Panc1 (cell line): ENCODE data around the gene ELAC2. TPM values are rescaled to one million over a fixed set of nuclear protein-coding genes. Genes with fewer than 3 reads are reported as not detected.

Experiments used
- ATAC-seq: fragments of 200-7000 bp; cut with Tn5 transposase; 2 replicates; pipeline ENCODE4 v1.9.1; 2020; ENCODE audit warnings: mild to moderate bottlenecking, moderate library complexity
- BruUV-seq: library from RNA; stranded (reverse); fragments of 400-500 nt; replicated peaks from 2 replicates; lab custom pipeline; 2021; lab: Mats Ljungman, UMichigan
- CTCF ChIA-PET: fragments of 300-600 bp; sonication (Branson Sonifier 250); formaldehyde crosslinking; loops from one replicate; lab custom pipeline; 2022; ENCODE audit warnings: antibody characterized with exemption; lab: Charles Lee
- POLR2A ChIA-PET: fragments of 300-600 bp; sonication (Branson Sonifier 250); formaldehyde crosslinking; loops from one replicate; lab custom pipeline; 2022; ENCODE audit warnings: antibody characterized with exemption; lab: Charles Lee
- DNase-seq: peaks from one replicate; pipeline ENCODE4 v3.0.0-alpha.2; 2010; ENCODE audit warnings: low read depth, low spot score
- H3K27ac ChIP-seq: 2 replicates; pipeline ENCODE4 v1.5.1; 2011; ENCODE audit warnings: mild to moderate bottlenecking, low read length, inconsistent platforms
- H3K27me3 ChIP-seq: fragments of 200-500 bp; sonication (Bioruptor generic); 2 replicates; pipeline ENCODE4 v1.6.0; 2014; ENCODE audit warnings: low read length, inconsistent platforms; ENCODE audit not compliant: control insufficient read depth, insufficient read depth
- H3K36me3 ChIP-seq: fragments of 200-500 bp; sonication (Bioruptor generic); 2 replicates; pipeline ENCODE4 v1.5.1; 2014; ENCODE audit warnings: inconsistent platforms, mild to moderate bottlenecking, low read length, moderate library complexity; ENCODE audit not compliant: control insufficient read depth, insufficient read depth
- H3K4me1 ChIP-seq: 2 replicates; pipeline ENCODE4 v1.5.1; 2011; ENCODE audit warnings: inconsistent platforms, mild to moderate bottlenecking, low read length, moderate library complexity; ENCODE audit not compliant: control insufficient read depth, insufficient read depth
- H3K4me3 ChIP-seq, 2 experiments: 2 replicates each; pipeline ENCODE4 v1.5.1; 2011 to 2012; ENCODE audit warnings: low read depth in 2 of 2, low read length in 2 of 2, mild to moderate bottlenecking in 2 of 2, inconsistent platforms in 1 of 2, moderate library complexity in 1 of 2
- H3K9me3 ChIP-seq: fragments of 200-500 bp; sonication (Bioruptor generic); 2 replicates; pipeline ENCODE4 v1.5.1; 2014; ENCODE audit warnings: low read depth, mild to moderate bottlenecking, inconsistent platforms, low read length, moderate library complexity; ENCODE audit not compliant: control insufficient read depth, insufficient read depth
- CTCF ChIP-seq: fragments of 450-650 bp; IDR thresholded peaks from 2 replicates; pipeline ENCODE4 v1.5.1; 2017; ENCODE audit warnings: mild to moderate bottlenecking
- POLR2AphosphoS5 ChIP-seq: IDR thresholded peaks from 2 replicates; pipeline ENCODE4 v1.6.1; 2012; ENCODE audit warnings: mild to moderate bottlenecking, low read depth, low read length, moderate library complexity
- REST ChIP-seq, 2 experiments: IDR thresholded peaks; 2 replicates each; pipeline ENCODE4 v1.6.1; 2011 to 2012; ENCODE audit warnings: low read depth in 2 of 2, control low read depth in 1 of 2, low read length in 1 of 2, mild to moderate bottlenecking in 1 of 2, moderate library complexity in 1 of 2; ENCODE audit not compliant: insufficient read depth in 1 of 2
- SIN3A ChIP-seq: IDR thresholded peaks from 2 replicates; pipeline ENCODE4 v1.6.1; 2012; ENCODE audit warnings: low read depth, mild to moderate bottlenecking, low read length, moderate library complexity, borderline replicate concordance; ENCODE audit not compliant: insufficient read depth
- TCF7L2 ChIP-seq: IDR thresholded peaks from 2 replicates; pipeline ENCODE4 v1.6.1; 2011; ENCODE audit warnings: mild to moderate bottlenecking, low read depth, low read length, inconsistent platforms
- in situ Hi-C: cut with HindIII; loops from 2 replicates; pipeline ENCODE4 v1.10.0; 2016; ENCODE audit warnings: low sequenced_read_pairs, low pct_unique_long_range_greater_than_20kb
- intact Hi-C: fragments of 100-400 bp; cut with micrococcal nuclease; formaldehyde crosslinking; loops from one replicate; pipeline ENCODE4 v1.10.0; 2022; ENCODE audit not compliant: unreplicated experiment
- total RNA-seq: library from RNA; stranded (reverse); gene quantifications from one replicate; pipeline ENCODE4 v1.2.1, GENCODE V29; 2021; ENCODE audit not compliant: unreplicated experiment

Gene ELAC2
- total RNA-seq, 1 experiment from 2014 or later, result 52.7 TPM

DNA sequence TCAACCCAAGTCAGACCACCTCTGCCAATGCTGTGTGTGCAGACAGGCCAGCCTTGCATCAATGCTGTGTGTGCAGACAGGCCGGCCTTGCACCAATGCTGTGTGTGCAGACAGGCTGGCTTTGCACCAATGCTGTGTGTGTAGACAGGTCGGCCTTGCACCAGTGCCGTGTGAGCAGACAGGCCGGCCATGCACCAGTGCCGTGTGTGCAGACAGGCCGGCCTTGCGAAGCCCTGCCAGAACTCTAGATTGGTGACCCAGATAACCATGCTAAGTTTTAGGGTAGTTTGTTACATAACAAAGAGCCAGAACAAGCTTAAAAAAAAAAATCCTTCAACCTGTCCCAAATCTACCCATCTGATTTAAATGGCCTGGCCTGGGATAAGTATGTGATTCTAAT is 54.3 kb downstream of the ELAC2 start:
- no peak overlapping the region for H3K27ac ChIP-seq
- ChIA-PET POLR2A (no interaction called here), CTCF (no interaction called here)
- no peaks in the 10 kb centered on the region for H3K36me3 ChIP-seq
- H3K9me3 ChIP-seq, result no peaks in the 10 kb centered on the region
- DNase-seq, result no peak
- intact Hi-C loops (no loop called here), in situ Hi-C loops (no loop called here)
- no peak overlapping the region for H3K4me3 ChIP-seq
- no peaks in the 10 kb centered on the region for H3K4me1 ChIP-seq
- no peak for ATAC-seq
- BruUV-seq, result no TSS peak
- H3K27me3 ChIP-seq, result no peaks in the 10 kb centered on the region
- TF ChIP-seq SIN3A (no peak), CTCF (no peak), POLR2AphosphoS5 (no peak), TCF7L2 (no peak), REST (IDR thresholded peaks at IDR 0.05; ENCODE audit: insufficient read depth in 1 of 2, low read depth in 2 of 2, low read length in 1 of 2) (no peak)

DNA sequence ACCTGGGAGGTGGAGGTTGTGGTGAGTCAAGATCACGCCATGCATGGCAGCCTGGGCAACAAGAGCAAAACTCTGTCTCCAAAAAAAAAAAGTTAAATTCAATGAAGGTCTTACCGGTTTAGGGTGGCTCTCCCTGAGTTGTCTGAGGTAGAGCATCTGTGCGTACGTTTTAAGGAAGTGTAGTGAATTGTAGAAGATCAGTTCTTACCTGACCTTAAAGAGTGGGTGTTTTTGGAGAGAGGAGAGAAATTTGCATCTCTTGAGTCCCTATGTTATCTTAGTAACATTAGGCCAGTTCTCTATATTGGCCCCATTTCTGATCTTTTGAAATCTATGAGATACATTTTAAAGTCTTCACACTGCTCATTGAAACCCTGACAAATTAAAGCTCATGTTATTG is 56.2 kb downstream of the ELAC2 start:
- BruUV-seq, result no TSS peak
- no peak overlapping the region for H3K27ac ChIP-seq
- no peaks in the 10 kb centered on the region for H3K4me1 ChIP-seq
- no peak for TF ChIP-seq TCF7L2
- no peak for TF ChIP-seq POLR2AphosphoS5
- TF ChIP-seq SIN3A, result no peak
- no peak for TF ChIP-seq CTCF
- TF ChIP-seq REST (IDR thresholded peaks at IDR 0.05; ENCODE audit: insufficient read depth in 1 of 2, low read depth in 2 of 2, low read length in 1 of 2), result no peak
- H3K4me3 ChIP-seq, result no peak overlapping the region
- H3K27me3 ChIP-seq, result no peaks in the 10 kb centered on the region
- ChIA-PET CTCF (no interaction called here), POLR2A (no interaction called here)
- H3K9me3 ChIP-seq, result no peaks in the 10 kb centered on the region
- in situ Hi-C loops (no loop called here), intact Hi-C loops (no loop called here)
- DNase-seq (no peak), ATAC-seq (no peak)
- no peaks in the 10 kb centered on the region for H3K36me3 ChIP-seq
